Measurements from ENCODE around the gene SLC1A3. TPM values are rescaled to one million over a fixed set of nuclear protein-coding genes. Genes with fewer than 3 reads are reported as not detected.

The SLC1A3 gene
- total and polyA plus RNA-seq, 10 of the 15 experiments (the other 5 are each of a cell fraction or from before 2014, with no cell fraction given), result 0.23 to 4.4 (median 3.3) TPM

- Histone ChIP-seq H3K27me3 (replicated peaks in 1 of 2; ENCODE audit: control insufficient read depth in 2 of 2, insufficient read depth in 2 of 2, low read length in 1 of 2) (no peaks in the 10 kb centered on the region), H3K9me3 (replicated peaks; ENCODE audit: control insufficient read depth, insufficient read depth, low read length) (no peaks in the 10 kb centered on the region), H3K4me2 (ENCODE audit: control insufficient read depth, insufficient read depth) (peak overlapping the region; percentile 66), H3K4me1 (ENCODE audit: control insufficient read depth, insufficient read depth, low read length) (peaks cover 10% of the 10 kb centered on the region), H3K79me2 (ENCODE audit: control insufficient read depth, insufficient read depth, low read length) (no peaks in the 10 kb centered on the region), H3K4me3 (no peak overlapping the region), H4K20me1 (ENCODE audit: control insufficient read depth, insufficient read depth) (no peaks in the 10 kb centered on the region; the same call in 1 of the 2 replicates), H3K36me3 (ENCODE audit: control insufficient read depth in 2 of 2, insufficient read depth in 2 of 2, low read length in 1 of 2) (no peaks in the 10 kb centered on the region), H3K9ac (ENCODE audit: control insufficient read depth, insufficient read depth, low read length) (peak overlapping the region; percentile 11; the same call in 1 of the 2 replicates), H3K27ac (ENCODE audit: control insufficient read depth, insufficient read depth) (no peak overlapping the region), H2AFZ (ENCODE audit: control insufficient read depth, low read depth, low read length) (peak overlapping the region; percentile 64; the same call in 1 of the 2 replicates)
- intact Hi-C loops (cut with micrococcal nuclease; ENCODE audit: unreplicated experiment), result loop anchor here (1.0 to 10.0 kb wide), 7 partner anchors 158 to 621 kb away; partner anchors contain the start of gene NADK2
- ChIA-PET RAD21 (ENCODE audit: unreplicated experiment) (interaction anchor here (0.9 to 3.5 kb wide), 6 partner anchors 32 to 427 kb away, joined by 3 to 30 read pairs (median 3); no protein-coding TSS in a partner anchor), SMC1A (ENCODE audit: uncharacterized antibody, unreplicated experiment) (interaction anchor here (1.0 to 9.4 kb wide), 11 partner anchors 9 to 428 kb away, joined by 3 to 101 read pairs (median 5); no protein-coding TSS in a partner anchor), POLR2A (interaction anchor here (1.3 to 4.2 kb wide), 2 partner anchors 20 to 30 kb away, joined by 3 to 18 read pairs; no protein-coding TSS in a partner anchor), CTCF (interaction anchor here (0.5 to 8.5 kb wide), 24 partner anchors 8 to 720 kb away, joined by 3 to 202 read pairs (median 5); partner anchors contain the start of genes LMBRD2 and SKP2)
- WGBS (ENCODE audit: insufficient coverage, insufficient replicate concordance, low lambda C conversion rate, missing lambda C conversion rate), result 18% methylated on average over 44 of the region's 44 CpGs
- BruUV-seq (replicated peaks), result no TSS peak
- in situ Hi-C loops (cut with MboI), result loop anchor here (5.0 to 10.0 kb wide), 3 partner anchors 276 to 518 kb away; partner anchors contain the start of gene NADK2
- FAIRE-seq, result peak; percentile 71
- peak; percentile 79 for ATAC-seq
- DNase-seq (ENCODE audit: low read depth, low spot score), result no peak
- TF ChIP-seq MTA2 (IDR thresholded peaks at IDR 0.05; ENCODE audit: low read depth) (no peak), RAD21 (IDR thresholded peaks at IDR 0.05; ENCODE audit: insufficient read depth, low read depth, low read length) (peak; percentile 87), BACH1 (IDR thresholded peaks at IDR 0.05; ENCODE audit: borderline replicate concordance) (0 out of 2 replicates have a peak, but pooled peaks have one; percentile 7), SRF (IDR thresholded peaks at IDR 0.05; ENCODE audit: low read depth in 2 of 2, low read length in 2 of 2) (no peak), LARP7 (IDR thresholded peaks at IDR 0.05) (0 out of 2 replicates have a peak, but pooled peaks have one; percentile 38), FOS (IDR thresholded peaks at IDR 0.05; ENCODE audit: borderline replicate concordance, extremely low read depth, insufficient read length) (no peak), FOXK2 (IDR thresholded peaks at IDR 0.05) (no peak), RB1 (IDR thresholded peaks at IDR 0.05; ENCODE audit: borderline replicate concordance) (0 out of 2 replicates have a peak, but pooled peaks have one; percentile 28), REST (IDR thresholded peaks at IDR 0.05; ENCODE audit: low read depth, low read length) (no peak), ZBTB11 (CRISPR knock-in tag; IDR thresholded peaks at IDR 0.05) (no peak), YY1 (IDR thresholded peaks at IDR 0.05; ENCODE audit: low read depth, low read length) (peak; percentile 54; the same call in 1 of the 2 replicates), NR2F1 (conservative IDR thresholded peaks at IDR 0.05) (peak; percentile 48; the same call in 1 of the 2 replicates), BHLHE40 (IDR thresholded peaks at IDR 0.05; ENCODE audit: borderline replicate concordance in 1 of 2, low read depth in 2 of 2, low read length in 1 of 2) (0 out of 4 replicates have a peak, but pooled peaks of 1 of the 2 experiments have one; percentile 3), JUND (IDR thresholded peaks at IDR 0.05; ENCODE audit: low read depth, low read length) (no peak)
Measured at GRCh38 chr5:36692791-36693763, 86.7 kb downstream of the SLC1A3 start.
